Activated T-helper 1 cell treated with anti-CD3 and anti-CD28 coated beads, Interleukin-12 subunit alpha, Interleukin-12 subunit beta, Interleukin-2, Interleukin-4 antibody, amounts not matched to agents 30 ng/mL and 10 ng/mL and 1 ng/mL, durations not matched to agents 14 hours and 24 hours and 36 hours (primary cell): ENCODE measurements around the gene ABCA10. TPM values are rescaled to one million over a fixed set of nuclear protein-coding genes. Genes with fewer than 3 reads are reported as not detected.

ENCODE experiments used
- DNase-seq: peaks from one replicate; pipeline ENCODE4 v3.0.0; 2021; ENCODE audit warnings: low spot score
- H3K27ac Mint-ChIP-seq: one replicate; pipeline ENCODE4 v1.8.0; 2021; ENCODE audit warnings: mild to moderate bottlenecking, mixed read lengths
- H3K27me3 Mint-ChIP-seq: one replicate; pipeline ENCODE4 v1.8.0; 2022; ENCODE audit warnings: mild to moderate bottlenecking, moderate library complexity, mixed read lengths; ENCODE audit not compliant: insufficient read depth
- H3K36me3 Mint-ChIP-seq: one replicate; pipeline ENCODE4 v1.8.0; 2021; ENCODE audit warnings: low read depth, mixed read lengths
- H3K4me1 Mint-ChIP-seq: one replicate; pipeline ENCODE4 v1.8.0; 2021; ENCODE audit warnings: low read depth, mixed read lengths
- H3K4me3 Mint-ChIP-seq: one replicate; pipeline ENCODE4 v1.8.0; 2021; ENCODE audit warnings: mild to moderate bottlenecking, moderate library complexity, mixed read lengths
- H3K9me3 Mint-ChIP-seq: one replicate; pipeline ENCODE4 v1.8.0; 2021; ENCODE audit warnings: mixed read lengths
- intact Hi-C: fragments of 100-400 bp; cut with micrococcal nuclease; formaldehyde crosslinking; loops from one replicate; pipeline ENCODE4 v1.15.1; 2024
- total RNA-seq: library from RNA; stranded (reverse); gene quantifications from 2 replicates; pipeline ENCODE4 v1.2.3, GENCODE V29; 2022

The ABCA10 gene
- total RNA-seq, 1 donor from 2014 or later: 0.44 TPM

- Mint-ChIP-seq H3K9me3 (no peaks in the 10 kb centered on the region), H3K4me3 (no peak overlapping the region), H3K4me1 (no peaks in the 10 kb centered on the region), H3K27ac (no peak overlapping the region), H3K27me3 (no peaks in the 10 kb centered on the region), H3K36me3 (peaks cover 1% of the 10 kb centered on the region)
- intact Hi-C loops: loop anchor here (10.0 kb wide), 1 partner anchor 265 kb away; no protein-coding TSS in a partner anchor
- DNase-seq: no peak
Measured at GRCh38 chr17:69239611-69240600, 11.3 kb upstream of the ABCA10 start.

DNA sequence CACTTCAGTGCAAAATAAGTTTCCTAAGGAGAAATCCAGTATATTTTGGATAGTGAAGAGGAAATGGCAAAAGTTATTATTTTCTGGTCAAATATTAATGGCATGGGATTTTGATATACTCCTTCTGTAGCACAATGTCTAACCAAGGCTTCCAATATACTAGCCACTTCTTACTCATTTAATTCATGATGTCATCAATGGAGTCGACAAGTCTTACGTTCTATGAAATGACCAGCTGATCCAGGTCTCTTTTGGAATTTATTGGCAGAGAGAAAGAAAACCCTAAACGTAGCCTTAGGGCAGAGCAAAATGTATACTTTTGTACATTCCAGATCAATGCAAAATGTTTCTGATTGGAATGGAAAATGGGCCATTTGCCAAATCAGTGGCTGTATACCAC lies 8.3 kb upstream of the ABCA10 start:
- Mint-ChIP-seq H3K4me3 (no peak overlapping the region), H3K9me3 (no peaks in the 10 kb centered on the region), H3K36me3 (peaks cover 1% of the 10 kb centered on the region), H3K27me3 (no peaks in the 10 kb centered on the region), H3K27ac (no peak overlapping the region), H3K4me1 (no peaks in the 10 kb centered on the region)
- DNase-seq: no peak
- intact Hi-C loops: no loop called here

DNA sequence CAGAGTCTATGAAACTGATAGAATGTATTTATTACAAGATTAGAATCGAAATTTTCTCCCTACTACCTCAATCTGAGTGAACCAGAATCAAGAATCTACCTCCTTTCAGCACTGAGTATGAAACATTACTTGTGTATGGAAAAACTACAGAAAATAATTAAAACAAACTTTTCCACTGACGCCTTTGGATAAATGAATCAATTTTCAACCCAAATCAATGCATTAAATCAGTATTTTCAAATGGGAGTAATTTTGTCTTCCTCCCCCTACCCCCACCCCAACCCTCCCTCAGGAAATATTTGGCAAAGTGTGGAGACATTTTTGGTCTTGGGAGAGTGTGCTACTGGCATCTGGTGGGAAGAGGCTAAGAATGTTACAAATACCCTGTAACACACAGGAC lies 7.8 kb upstream of the ABCA10 start:
- H3K27me3 Mint-ChIP-seq: no peaks in the 10 kb centered on the region
- intact Hi-C loops: no loop called here
- no peak for DNase-seq

GRCh38 chr17:69235338-69236058 lies 6.9 kb upstream of the ABCA10 start:
- no peaks in the 10 kb centered on the region for H3K27me3 Mint-ChIP-seq
- H3K9me3 Mint-ChIP-seq: no peaks in the 10 kb centered on the region
- no peaks in the 10 kb centered on the region for H3K4me1 Mint-ChIP-seq
- peak; percentile 54 for DNase-seq
- intact Hi-C loops: loop anchor here (1.0 kb wide), 2 partner anchors 458 to 463 kb away; no protein-coding TSS in a partner anchor
- H3K27ac Mint-ChIP-seq: no peak overlapping the region
- H3K36me3 Mint-ChIP-seq: no peaks in the 10 kb centered on the region
- H3K4me3 Mint-ChIP-seq: no peak overlapping the region

More for the DNA sequence above, 7.8 kb upstream of the ABCA10 start:
- no peak overlapping the region for H3K27ac Mint-ChIP-seq
- H3K4me1 Mint-ChIP-seq: no peaks in the 10 kb centered on the region
- H3K36me3 Mint-ChIP-seq: peaks cover 1% of the 10 kb centered on the region
- no peaks in the 10 kb centered on the region for H3K9me3 Mint-ChIP-seq
- no peak overlapping the region for H3K4me3 Mint-ChIP-seq

- intact Hi-C loops: no loop called here
- Mint-ChIP-seq H3K27ac (no peak overlapping the region), H3K9me3 (no peaks in the 10 kb centered on the region), H3K36me3 (no peaks in the 10 kb centered on the region), H3K27me3 (peaks cover 14% of the 10 kb centered on the region), H3K4me1 (no peaks in the 10 kb centered on the region), H3K4me3 (no peak overlapping the region)
- DNase-seq: no peak
Measured at GRCh38 chr17:69232650-69233049, 4.0 kb upstream of the ABCA10 start.

DNA sequence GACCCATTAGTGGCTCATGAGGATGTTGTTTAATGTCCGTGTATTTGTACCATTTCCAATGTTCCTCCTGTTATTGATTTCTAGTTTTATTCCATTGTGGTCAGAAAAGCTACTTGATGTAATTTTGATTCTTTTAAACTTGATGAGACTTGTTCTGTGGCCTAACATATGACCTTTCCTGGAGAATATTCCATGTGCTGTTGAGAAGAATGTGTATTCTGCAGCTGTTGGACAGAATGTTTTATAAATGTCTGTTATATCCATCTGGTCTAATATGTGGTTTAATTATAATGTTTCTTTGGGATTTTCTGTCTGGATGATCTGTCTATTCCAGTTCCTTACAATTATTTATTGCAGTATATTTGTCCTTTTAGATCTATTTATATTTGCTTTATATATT lies 2.9 kb upstream of the ABCA10 start:
- Mint-ChIP-seq H3K27me3 (peaks cover 16% of the 10 kb centered on the region), H3K4me1 (no peaks in the 10 kb centered on the region), H3K36me3 (no peaks in the 10 kb centered on the region), H3K9me3 (no peaks in the 10 kb centered on the region), H3K27ac (no peak overlapping the region), H3K4me3 (no peak overlapping the region)
- intact Hi-C loops: no loop called here
- DNase-seq: no peak

DNA sequence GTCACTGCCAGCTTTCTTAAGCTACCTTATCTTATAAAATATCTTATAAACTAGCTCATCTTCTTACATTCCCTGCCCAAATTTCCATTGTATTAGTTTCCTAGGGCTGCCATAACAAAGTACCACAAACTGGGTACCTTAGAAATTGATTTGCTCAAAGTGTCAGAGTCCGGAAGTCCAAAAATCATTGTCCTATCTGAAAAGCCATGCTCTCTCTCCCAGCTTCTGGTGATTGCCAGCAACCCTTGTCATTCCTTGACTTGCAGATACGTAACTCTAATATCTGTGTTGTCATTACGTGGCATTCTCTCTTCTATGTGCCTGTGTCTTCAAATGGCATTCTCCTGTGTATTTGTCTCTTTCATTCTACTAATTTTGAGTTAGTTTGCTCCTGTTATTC lies 2.3 kb upstream of the ABCA10 start:
- peaks cover 16% of the 10 kb centered on the region for H3K27me3 Mint-ChIP-seq
- no peak overlapping the region for H3K27ac Mint-ChIP-seq
- H3K9me3 Mint-ChIP-seq: no peaks in the 10 kb centered on the region
- no peaks in the 10 kb centered on the region for H3K4me1 Mint-ChIP-seq
- DNase-seq: no peak
- no peak overlapping the region for H3K4me3 Mint-ChIP-seq
- no peaks in the 10 kb centered on the region for H3K36me3 Mint-ChIP-seq
- intact Hi-C loops: no loop called here

GRCh38 chr17:69228018-69228417 lies 606 bp downstream of the ABCA10 start:
- Mint-ChIP-seq H3K9me3 (no peaks in the 10 kb centered on the region), H3K36me3 (no peaks in the 10 kb centered on the region), H3K4me1 (peaks cover 7% of the 10 kb centered on the region), H3K4me3 (no peak overlapping the region), H3K27ac (no peak overlapping the region), H3K27me3 (peaks cover 16% of the 10 kb centered on the region)
- no peak for DNase-seq
- intact Hi-C loops: no loop called here

- Mint-ChIP-seq H3K36me3 (no peaks in the 10 kb centered on the region), H3K4me3 (no peak overlapping the region), H3K27me3 (peaks cover 16% of the 10 kb centered on the region), H3K9me3 (no peaks in the 10 kb centered on the region), H3K4me1 (peaks cover 7% of the 10 kb centered on the region), H3K27ac (no peak overlapping the region)
- DNase-seq: no peak
- intact Hi-C loops: no loop called here
Measured at GRCh38 chr17:69227541-69227940, 1.1 kb downstream of the ABCA10 start.

- Mint-ChIP-seq H3K36me3 (no peaks in the 10 kb centered on the region), H3K27ac (no peak overlapping the region), H3K9me3 (no peaks in the 10 kb centered on the region), H3K4me1 (peaks cover 7% of the 10 kb centered on the region), H3K27me3 (peaks cover 7% of the 10 kb centered on the region), H3K4me3 (no peak overlapping the region)
- DNase-seq: no peak
- intact Hi-C loops: no loop called here
Measured at GRCh38 chr17:69223809-69224208, 4.8 kb downstream of the ABCA10 start.

- no peak overlapping the region for H3K4me3 Mint-ChIP-seq
- intact Hi-C loops: no loop called here
- H3K9me3 Mint-ChIP-seq: no peaks in the 10 kb centered on the region
- peaks cover 7% of the 10 kb centered on the region for H3K4me1 Mint-ChIP-seq
- DNase-seq: no peak
- H3K27me3 Mint-ChIP-seq: peaks cover 3% of the 10 kb centered on the region
- no peak overlapping the region for H3K27ac Mint-ChIP-seq
- no peaks in the 10 kb centered on the region for H3K36me3 Mint-ChIP-seq
Measured at GRCh38 chr17:69222707-69223258, 5.8 kb downstream of the ABCA10 start.

GRCh38 chr17:69220098-69220497 lies 8.5 kb downstream of the ABCA10 start:
- no peak for DNase-seq
- Mint-ChIP-seq H3K27me3 (no peaks in the 10 kb centered on the region), H3K9me3 (no peaks in the 10 kb centered on the region), H3K4me3 (no peak overlapping the region), H3K27ac (no peak overlapping the region), H3K4me1 (peaks cover 7% of the 10 kb centered on the region), H3K36me3 (no peaks in the 10 kb centered on the region)
- intact Hi-C loops: no loop called here

DNA sequence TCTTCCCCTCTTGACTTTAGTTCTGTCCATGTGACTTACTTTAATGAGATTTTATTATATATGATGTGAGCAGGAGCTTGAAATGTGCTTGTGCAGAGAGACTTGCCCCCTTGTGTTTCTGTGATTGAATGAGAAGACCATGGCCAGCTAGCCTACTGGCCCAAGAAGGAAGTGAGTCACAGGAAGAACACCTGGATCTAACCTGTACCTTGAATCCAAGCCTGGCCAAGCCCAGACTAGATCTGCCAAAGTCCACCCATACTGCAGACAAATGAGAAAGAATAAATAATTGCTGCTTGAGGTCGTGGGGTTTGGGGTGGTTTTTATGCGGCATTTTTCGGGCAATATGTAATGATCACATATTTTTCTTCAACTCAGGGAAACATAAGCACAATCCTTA lies 9.6 kb downstream of the ABCA10 start:
- intact Hi-C loops: no loop called here
- DNase-seq: no peak
- Mint-ChIP-seq H3K9me3 (no peaks in the 10 kb centered on the region), H3K27ac (no peak overlapping the region), H3K4me1 (peaks cover 6% of the 10 kb centered on the region), H3K4me3 (no peak overlapping the region), H3K36me3 (no peaks in the 10 kb centered on the region), H3K27me3 (no peaks in the 10 kb centered on the region)
